ENCODE measurements around the gene IL15RA.
"Not testable (repeated sequence)": the region's sequence is repeated elsewhere in the genome, so short reads cannot be mapped to it uniquely, and the experiment has no call there.

IL15RA gene

DNA sequence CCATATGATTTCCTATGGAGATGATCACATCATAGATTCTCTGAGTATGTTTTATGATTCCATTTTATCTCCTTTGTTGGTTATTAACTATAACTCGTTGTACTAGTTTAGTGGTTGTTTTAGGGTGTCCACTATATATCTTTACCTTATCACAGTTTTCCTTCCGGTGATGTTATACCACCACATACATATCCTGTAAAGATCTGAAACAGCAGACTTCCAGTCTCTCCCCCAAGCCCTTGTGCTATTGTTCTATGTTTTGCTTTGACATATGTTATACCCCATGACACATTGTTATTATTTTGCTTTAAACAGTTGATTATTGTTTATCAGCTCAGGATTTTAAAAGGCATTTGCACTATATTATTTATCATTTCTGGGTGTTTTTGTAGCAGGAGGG lies 7.3 kb downstream of the IL15RA start:
- DNase-seq (ENCODE audit: low spot score), result no peak

DNA sequence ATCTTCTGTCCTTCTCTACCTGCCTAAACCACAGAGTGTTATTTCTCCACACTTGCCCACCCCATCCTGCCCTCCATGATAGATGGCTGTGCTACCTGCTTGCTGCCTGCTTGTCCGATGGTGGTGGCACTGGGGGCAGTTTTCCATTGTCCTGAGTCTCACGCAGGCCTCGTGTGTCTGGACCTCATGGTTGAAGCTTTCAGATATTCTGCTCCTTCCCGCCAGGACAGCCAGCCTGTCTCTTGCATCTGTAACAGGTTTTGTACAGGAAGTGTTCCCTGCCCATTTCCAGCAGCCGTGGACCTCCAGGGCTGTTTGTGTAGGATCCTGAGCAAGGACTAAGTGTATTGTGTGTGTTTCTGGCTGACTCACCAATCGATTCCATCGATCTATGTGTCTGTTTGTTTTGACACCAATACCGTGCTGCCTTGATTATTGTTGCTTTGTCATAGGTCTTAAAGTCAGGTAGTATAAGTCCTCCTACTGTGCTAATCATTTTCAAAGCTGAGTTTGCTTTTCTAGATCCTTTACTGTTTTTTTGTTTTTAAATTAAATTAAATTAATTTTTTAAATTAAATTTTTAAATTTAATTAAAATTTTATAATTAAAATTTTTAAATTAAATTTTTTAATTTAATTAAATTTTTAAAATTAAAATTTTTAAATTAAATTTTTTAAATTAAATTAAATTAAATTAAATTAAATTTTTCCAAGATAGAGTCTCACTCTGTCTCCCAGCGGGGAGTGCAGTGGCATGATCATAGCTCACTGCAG lies 8.5 kb downstream of the IL15RA start:
- no peak for DNase-seq (ENCODE audit: low spot score)

DNA sequence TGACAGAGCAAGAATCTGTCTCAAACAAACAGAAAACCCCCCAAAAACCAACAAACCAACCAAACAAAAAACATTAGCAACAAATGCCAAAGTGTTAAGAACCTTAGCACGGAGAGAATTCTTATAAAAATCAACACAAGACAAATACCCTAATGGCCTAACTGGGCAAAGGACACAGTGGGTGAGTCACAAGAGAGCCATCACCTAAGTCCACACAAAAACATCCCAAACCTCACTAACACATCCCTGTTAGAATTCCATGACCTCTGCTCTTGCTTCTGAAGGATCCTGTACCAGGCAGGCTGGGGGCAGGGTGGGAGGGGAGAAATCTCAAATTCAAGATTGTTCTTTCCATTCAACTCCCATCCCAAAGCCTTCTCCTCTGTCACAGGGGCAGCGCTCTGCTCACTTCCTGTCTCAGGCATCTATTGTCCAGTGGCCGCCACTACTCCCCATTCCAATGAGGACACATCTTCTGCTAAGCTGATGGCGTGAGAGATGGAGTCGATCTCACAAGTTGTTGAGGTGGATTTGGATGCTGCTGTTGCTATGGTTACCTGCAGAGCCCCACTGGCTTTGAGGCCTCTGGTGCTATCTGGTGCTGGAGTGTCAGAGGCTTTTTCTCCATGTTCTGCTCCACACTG lies 9.2 kb downstream of the IL15RA start:
- no peak for DNase-seq (ENCODE audit: low spot score)

- no peak for DNase-seq (ENCODE audit: low spot score)
These were observed 12.1 kb downstream of the IL15RA start for GRCh38 chr10:5965266-5965665.

DNA sequence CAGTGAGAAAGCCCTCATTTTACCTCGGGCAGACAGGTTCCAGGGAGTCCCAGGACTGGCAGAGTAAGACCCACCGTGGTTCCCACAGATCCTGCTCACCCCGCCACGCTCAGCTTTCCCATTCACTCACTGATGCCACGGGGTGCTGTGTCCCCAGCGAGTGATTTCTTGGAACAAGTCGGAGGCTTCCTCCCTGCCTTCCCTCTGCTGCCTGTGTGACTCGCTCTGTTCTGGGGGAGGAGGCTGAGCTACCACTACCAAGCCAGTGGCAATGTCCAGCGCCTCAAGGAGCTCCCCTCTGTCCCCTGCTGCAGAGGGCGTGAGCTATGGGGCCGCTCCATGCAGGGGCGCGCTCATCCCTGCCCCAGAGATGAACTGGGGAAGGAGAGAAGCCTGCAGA lies 12.6 kb downstream of the IL15RA start:
- no peak for DNase-seq (ENCODE audit: low spot score)

GRCh38 chr10:5963591-5963990 lies 13.8 kb downstream of the IL15RA start:
- no peak for DNase-seq (ENCODE audit: low spot score)

GRCh38 chr10:5963071-5963470 lies 14.3 kb downstream of the IL15RA start:
- DNase-seq (ENCODE audit: low spot score), result no peak

DNA sequence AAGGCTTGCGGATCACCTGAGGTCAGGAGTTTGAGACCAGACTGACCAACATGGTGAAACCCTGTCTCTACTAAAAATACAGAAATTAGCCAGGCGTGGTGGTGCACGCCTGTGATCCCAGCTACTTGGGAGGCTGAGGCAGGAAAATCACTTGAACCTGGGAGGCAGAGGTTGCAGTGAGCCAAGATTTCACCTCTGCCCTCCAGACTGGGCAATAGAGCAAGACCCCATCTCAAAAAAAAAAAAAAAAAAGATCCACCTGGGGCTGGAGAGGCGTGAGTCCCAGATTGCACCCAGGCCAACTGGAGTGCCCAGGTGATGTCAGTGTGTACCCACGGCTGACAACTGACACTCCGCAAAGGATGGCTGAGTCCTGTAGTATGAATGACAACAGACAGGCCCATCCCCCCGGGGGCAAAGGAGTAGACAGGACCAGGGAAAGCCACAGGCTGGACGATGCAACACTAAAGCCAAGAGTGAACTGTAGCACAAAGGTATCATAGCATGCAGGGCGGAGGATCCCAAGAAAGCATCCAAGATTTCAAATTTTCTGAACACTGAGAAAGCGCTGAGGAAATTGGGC lies 14.9 kb downstream of the IL15RA start:
- DNase-seq (ENCODE audit: low spot score), result not testable (repeated sequence)

DNA sequence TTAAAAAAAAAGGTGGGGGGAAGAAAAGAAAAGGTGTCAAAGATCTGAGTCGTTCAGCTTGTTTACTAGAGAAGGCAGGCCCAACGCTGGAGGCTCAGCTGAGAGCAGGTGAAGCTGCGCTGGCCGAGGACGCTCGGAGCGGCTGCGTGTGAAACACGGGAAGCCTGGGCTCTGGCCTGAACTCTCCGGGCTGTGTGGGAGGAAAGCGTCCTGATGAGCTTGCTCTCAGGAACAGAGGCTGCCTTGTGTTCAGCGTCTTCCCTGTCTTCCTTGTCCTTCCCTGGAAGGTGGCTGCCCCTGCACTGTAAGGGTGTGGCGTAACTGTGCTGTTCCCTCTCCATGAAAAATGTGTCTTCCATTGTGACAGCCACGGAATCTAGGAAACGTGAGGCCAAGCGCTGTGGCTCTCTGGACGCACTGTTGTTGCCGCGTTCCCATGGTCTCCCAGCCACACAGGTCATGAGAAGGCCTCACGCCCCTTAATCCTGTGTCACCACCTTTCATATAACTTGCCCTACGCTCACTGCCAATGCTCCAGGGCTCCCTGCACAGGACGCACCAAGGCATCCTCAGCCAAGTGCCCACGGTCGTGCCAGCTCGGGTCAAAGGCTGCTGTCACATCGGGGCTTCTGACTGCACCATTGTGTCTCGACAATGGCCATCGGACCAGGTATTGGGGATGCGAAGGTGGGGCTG lies 15.8 kb downstream of the IL15RA start:
- no peak for DNase-seq (ENCODE audit: low spot score)

GRCh38 chr10:5960973-5961275 lies 16.4 kb downstream of the IL15RA start:
- DNase-seq (ENCODE audit: low spot score), result not testable (repeated sequence)

DNA sequence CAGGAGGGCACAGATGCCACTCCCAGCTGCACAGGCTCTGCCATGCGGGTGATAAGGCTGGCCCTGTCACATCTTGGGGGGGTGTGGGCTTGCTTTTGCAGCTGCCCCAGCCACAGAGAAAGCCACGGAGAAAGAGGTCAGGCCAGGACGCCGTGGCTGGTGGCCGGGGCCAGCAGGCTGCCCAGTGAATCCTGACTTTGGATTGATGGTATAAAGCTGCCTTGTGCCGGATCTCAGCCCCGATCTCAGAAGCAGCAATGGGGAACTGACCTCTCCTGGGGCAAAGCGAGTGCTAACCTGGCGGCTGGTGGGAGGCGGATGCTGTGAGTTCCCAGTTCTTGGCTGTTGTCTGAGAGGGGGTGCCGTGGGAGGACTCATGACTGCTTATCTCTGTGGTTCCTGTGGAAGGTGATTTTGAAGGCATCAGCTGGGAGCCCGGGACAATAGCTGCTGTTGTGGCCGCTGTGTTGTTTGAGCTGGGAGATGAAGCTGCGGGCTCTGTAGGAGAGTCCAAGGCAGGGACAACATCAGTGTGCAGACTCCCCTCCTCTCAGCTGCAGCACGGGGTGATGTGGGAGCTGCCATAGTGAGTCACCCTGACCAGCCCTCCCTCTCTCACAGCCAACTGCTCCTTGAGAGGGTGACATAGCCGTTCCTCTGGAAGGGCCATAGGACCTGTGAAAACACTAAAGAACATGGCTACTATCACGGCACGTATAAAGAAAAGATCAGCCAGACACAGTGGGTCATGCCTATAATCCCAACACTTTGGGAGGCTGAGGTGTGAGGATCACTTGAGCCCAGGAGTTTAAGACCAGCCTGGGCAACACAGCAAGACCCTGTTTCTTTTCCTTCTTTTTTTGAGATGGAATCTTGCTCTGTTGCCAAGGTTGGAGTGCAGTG lies 17.0 kb downstream of the IL15RA start:
- DNase-seq (ENCODE audit: low spot score), result no peak

DNA sequence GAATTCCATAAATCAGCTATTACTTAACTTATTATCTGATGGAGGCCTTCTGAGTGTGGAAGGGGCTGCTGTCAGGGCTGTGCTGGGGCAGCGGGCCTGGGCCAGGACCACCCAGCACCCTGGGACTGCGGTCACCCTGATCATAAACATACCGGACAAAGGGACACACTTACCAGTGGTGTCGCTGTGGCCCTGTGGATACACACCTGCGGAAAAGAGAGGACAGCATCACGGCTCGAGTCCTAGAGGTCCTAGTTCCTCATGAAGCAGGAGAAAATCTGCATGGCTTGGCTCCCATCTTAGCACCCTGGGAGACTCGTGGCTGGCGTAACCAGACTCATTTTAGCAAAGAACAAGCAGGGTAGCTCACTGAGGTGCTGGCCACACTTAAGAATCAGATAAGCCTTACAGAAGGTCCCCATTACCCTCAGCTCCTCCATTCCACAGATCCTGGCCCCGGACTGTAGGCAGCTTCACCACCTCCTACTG lies 17.7 kb downstream of the IL15RA start:
- DNase-seq (ENCODE audit: low spot score), result no peak

DNA sequence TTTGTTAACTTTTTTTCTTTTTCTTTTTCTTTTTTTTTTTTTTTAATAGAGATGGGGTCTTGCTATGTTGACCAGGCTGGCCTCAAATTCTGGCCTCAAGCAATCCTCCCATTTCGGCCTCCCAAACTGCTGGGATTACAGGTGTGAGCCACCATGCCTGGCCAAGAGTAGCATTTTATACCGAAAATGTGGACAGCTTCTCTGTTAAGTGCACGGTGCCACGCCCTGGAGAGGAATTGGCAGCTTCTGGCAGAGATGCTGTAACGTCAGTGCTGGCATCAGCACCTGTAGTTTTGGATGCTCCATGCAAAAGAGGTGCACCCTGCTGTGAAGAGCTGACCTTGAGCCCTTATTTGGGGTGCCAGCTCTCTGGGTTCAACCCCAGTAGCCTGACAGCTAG lies 18.2 kb downstream of the IL15RA start:
- no peak for DNase-seq (ENCODE audit: low spot score)

- DNase-seq (ENCODE audit: low spot score), result no peak
These were observed 18.7 kb downstream of the IL15RA start for GRCh38 chr10:5958675-5959074.

- no peak for DNase-seq (ENCODE audit: low spot score)
These were observed 19.3 kb downstream of the IL15RA start for GRCh38 chr10:5958077-5958476.

DNA sequence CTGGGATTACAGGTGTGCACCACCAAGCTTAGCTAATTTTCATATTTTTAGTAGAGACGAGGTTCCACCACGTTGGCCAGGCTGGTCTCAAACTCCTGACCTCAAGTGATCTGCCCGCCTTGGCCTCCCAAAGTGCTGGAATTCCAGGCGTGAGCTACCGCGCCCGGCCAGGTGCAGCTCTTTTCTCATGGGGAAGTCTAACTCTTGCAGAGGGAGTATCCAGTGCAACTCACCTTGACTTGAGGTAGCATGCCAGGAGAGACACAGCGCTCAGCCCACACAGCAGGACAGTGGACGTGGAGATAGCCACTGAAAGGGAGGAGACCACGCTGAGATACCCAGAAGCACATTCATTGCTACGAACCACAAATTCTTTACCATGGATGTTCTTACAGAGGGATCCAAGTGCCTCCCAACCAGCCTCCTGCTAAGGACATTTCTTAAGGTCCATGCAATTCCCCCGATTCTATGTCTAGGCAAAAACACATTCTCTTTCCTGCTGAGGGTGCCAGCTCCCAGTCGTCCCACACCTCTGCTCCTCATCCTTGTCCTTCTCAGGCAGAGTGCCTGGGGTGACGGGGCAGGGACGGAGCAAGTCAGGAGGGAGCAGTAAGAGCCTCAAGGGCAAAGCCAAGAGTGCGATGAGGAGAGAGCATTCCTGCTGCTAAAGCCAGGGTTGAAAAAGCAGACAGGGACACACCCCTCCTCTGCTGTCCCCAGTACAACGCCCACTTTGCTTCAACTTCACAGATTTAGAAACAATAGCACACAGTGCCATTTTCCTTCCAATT lies 21.0 kb downstream of the IL15RA start:
- DNase-seq (ENCODE audit: low spot score), result no peak

DNA sequence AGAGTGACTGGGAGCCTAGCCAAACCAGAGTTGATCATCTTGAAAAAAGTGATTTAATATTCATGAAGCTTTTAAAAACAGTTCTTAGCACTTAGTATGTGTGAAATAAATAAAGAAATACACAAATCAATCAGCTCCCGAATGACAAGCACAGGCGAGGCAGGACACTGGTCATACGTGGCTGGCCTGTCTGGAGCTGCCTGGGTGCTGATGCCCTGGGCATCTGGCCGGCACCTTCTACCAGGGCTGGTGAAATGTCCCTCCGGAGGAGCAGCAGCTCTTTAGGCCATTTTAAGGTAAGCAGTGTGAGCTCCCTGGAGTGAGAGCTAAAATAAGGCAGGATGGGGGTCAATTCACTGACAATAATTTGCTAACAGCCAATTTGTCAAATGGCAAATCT lies 23.7 kb downstream of the IL15RA start:
- DNase-seq (ENCODE audit: low spot score), result no peak

- DNase-seq (ENCODE audit: low spot score), result no peak
These were observed 24.5 kb downstream of the IL15RA start for GRCh38 chr10:5952731-5953385.

GRCh38 chr10:5951721-5952407 lies 25.5 kb downstream of the IL15RA start:
- no peak for DNase-seq (ENCODE audit: low spot score)

- DNase-seq (ENCODE audit: low spot score), result no peak
These were observed 26.1 kb downstream of the IL15RA start for GRCh38 chr10:5951167-5951711.

Measured in CD4-positive, alpha-beta T cell treated with Interleukin-2 at 100 ng/mL for 4 hours (primary cell).